Stimulated activated CD4-positive, alpha-beta T cell treated with anti-CD3 and anti-CD28 coated beads, TNF-alpha, amount 100 ng/mL, for 24 hours (primary cell): ENCODE measurements around the gene ARPC1A.
A peak's percentile ranks its signal among the peaks of the same experiment; 100 is the strongest.
"Not testable (repeated sequence)": the region's sequence is repeated elsewhere in the genome, so short reads cannot be mapped to it uniquely, and the experiment has no call there.

Source experiments
- DNase-seq, 3 experiments: peaks; one replicate each; pipeline ENCODE4 v3.0.0-alpha.2; 2020; ENCODE audit warnings: low read depth in 3 of 3

ARPC1A gene

GRCh38 chr7:99369767-99370391, 44.2 kb downstream of the ARPC1A start:
- DNase-seq, result no peak

GRCh38 chr7:99371376-99371920, 45.8 kb downstream of the ARPC1A start:
- DNase-seq, result no peak

- DNase-seq, result no peak
Measured at GRCh38 chr7:99372275-99373090, 46.8 kb downstream of the ARPC1A start.

GRCh38 chr7:99373091-99374066, 47.7 kb downstream of the ARPC1A start:
- DNase-seq, result no peak

GRCh38 chr7:99374111-99375064, 48.7 kb downstream of the ARPC1A start, which contains the start of gene ARPC1B:
ARPC1B (plus strand) TSS chr7:99374730; CDS start chr7:99385715, 10,985 bp downstream.
- peak; percentile 68 to 90 (median 76) for DNase-seq

GRCh38 chr7:99375070-99375807, 49.5 kb downstream of the ARPC1A start:
- peak; percentile 19 to 69 (median 39) for DNase-seq

- DNase-seq, result peak; percentile 17 to 40 (median 31)
Measured at GRCh38 chr7:99379043-99379577, 53.4 kb downstream of the ARPC1A start.

- DNase-seq, result not testable (repeated sequence)
Measured at GRCh38 chr7:99379693-99380031, 54.0 kb downstream of the ARPC1A start.

GRCh38 chr7:99380032-99380822, 54.5 kb downstream of the ARPC1A start:
- DNase-seq, result peak in 2 of 3 experiments; percentile 12 to 54

- peak; percentile 76 to 90 (median 82) for DNase-seq
Measured at GRCh38 chr7:99380823-99381663, 55.3 kb downstream of the ARPC1A start.

- DNase-seq, result no peak
Measured at GRCh38 chr7:99381664-99382075, 56.0 kb downstream of the ARPC1A start.

- DNase-seq, result no peak
Measured at GRCh38 chr7:99383203-99383602, 57.5 kb downstream of the ARPC1A start.

GRCh38 chr7:99383791-99384370, 58.2 kb downstream of the ARPC1A start:
- no peak for DNase-seq

- DNase-seq, result no peak
Measured at GRCh38 chr7:99384523-99384922, 58.8 kb downstream of the ARPC1A start.

- no peak for DNase-seq
Measured at GRCh38 chr7:99385564-99385963, 59.9 kb downstream of the ARPC1A start.

- DNase-seq, result no peak
Measured at GRCh38 chr7:99386584-99387238, 61.0 kb downstream of the ARPC1A start.

GRCh38 chr7:99387239-99387635, 61.5 kb downstream of the ARPC1A start:
- not testable (repeated sequence) for DNase-seq
